ENCODE results near the gene ITGAL. TPM values are rescaled to one million over a fixed set of nuclear protein-coding genes. Genes with fewer than 3 reads are reported as not detected.

ITGAL gene
- total and polyA plus RNA-seq, 2 of the 13 experiments (the other 11 are each of a cell fraction or from before 2014, with no cell fraction given), result 0.86 to 1.2 TPM

DNA sequence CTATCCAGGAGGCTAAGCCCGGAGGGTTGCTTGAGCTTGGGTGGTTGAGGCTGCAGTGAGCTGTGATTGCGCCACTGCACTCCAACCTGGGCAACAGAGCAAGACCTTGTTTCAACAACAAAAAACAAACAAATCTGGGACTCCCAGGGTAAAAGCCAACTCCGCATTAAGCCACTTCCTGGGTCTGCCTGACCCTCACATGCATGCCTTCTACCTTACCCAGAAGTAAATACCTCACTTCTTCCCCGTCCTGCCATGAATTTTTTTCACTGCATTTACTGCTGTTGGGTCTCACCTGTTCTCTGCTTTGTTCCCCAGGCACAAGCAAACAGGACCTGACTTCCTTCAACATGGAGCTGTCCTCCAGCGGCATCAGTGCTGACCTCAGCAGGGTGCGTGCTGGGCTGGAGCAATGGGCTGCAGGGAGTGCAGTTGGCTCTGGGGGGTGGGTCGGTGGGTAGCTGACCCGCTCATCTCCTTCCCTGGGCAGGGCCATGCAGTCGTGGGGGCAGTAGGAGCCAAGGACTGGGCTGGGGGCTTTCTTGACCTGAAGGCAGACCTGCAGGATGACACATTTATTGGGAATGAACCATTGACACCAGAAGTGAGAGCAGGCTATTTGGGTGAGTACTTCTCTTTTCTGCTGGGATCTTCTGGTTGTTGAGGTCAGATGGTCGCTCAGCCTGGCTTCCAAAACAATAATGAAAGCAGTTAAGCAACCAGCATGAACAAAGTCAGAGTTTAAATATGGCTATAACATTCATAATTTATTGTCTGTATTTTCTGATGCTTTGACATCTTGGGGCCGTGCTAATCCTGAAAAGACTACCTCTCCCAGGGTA is 16.4 kb downstream of the ITGAL start (continued):
- peak; percentile 62; the same call in 1 of the 2 replicates for TF ChIP-seq ZMYM4 (CRISPR knock-in tag; IDR thresholded peaks at IDR 0.05)
- TF ChIP-seq PLRG1 (conservative IDR thresholded peaks at IDR 0.05), result no peak
- no peak for TF ChIP-seq ARNT2 (CRISPR knock-in tag; IDR thresholded peaks at IDR 0.05; ENCODE audit: low read depth)
- TF ChIP-seq HES4 (CRISPR knock-in tag; IDR thresholded peaks at IDR 0.05; ENCODE audit: borderline replicate concordance), result no peak
- TF ChIP-seq, protein P1, sequence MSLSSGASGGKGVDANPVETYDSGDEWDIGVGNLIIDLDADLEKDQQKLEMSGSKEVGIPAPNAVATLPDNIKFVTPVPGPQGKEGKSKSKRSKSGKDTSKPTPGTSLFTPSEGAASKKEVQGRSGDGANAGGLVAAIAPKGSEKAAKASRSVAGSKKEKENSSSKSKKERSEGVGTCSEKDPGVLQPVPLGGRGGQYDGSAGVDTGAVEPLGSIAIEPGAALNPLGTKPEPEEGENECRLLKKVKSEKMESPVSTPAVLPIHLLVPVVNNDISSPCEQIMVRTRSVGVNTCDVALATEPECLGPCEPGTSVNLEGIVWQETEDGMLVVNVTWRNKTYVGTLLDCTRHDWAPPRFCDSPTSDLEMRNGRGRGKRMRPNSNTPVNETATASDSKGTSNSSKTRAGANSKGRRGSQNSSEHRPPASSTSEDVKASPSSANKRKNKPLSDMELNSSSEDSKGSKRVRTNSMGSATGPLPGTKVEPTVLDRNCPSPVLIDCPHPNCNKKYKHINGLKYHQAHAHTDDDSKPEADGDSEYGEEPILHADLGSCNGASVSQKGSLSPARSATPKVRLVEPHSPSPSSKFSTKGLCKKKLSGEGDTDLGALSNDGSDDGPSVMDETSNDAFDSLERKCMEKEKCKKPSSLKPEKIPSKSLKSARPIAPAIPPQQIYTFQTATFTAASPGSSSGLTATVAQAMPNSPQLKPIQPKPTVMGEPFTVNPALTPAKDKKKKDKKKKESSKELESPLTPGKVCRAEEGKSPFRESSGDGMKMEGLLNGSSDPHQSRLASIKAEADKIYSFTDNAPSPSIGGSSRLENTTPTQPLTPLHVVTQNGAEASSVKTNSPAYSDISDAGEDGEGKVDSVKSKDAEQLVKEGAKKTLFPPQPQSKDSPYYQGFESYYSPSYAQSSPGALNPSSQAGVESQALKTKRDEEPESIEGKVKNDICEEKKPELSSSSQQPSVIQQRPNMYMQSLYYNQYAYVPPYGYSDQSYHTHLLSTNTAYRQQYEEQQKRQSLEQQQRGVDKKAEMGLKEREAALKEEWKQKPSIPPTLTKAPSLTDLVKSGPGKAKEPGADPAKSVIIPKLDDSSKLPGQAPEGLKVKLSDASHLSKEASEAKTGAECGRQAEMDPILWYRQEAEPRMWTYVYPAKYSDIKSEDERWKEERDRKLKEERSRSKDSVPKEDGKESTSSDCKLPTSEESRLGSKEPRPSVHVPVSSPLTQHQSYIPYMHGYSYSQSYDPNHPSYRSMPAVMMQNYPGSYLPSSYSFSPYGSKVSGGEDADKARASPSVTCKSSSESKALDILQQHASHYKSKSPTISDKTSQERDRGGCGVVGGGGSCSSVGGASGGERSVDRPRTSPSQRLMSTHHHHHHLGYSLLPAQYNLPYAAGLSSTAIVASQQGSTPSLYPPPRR (CRISPR knock-in tag; IDR thresholded peaks at IDR 0.05; ENCODE audit: borderline replicate concordance), result no peak; the same call in 1 of the 2 replicates
- TF ChIP-seq NPAS2 (CRISPR knock-in tag; IDR thresholded peaks at IDR 0.05; ENCODE audit: borderline replicate concordance), result no peak
- TF ChIP-seq, protein P2, sequence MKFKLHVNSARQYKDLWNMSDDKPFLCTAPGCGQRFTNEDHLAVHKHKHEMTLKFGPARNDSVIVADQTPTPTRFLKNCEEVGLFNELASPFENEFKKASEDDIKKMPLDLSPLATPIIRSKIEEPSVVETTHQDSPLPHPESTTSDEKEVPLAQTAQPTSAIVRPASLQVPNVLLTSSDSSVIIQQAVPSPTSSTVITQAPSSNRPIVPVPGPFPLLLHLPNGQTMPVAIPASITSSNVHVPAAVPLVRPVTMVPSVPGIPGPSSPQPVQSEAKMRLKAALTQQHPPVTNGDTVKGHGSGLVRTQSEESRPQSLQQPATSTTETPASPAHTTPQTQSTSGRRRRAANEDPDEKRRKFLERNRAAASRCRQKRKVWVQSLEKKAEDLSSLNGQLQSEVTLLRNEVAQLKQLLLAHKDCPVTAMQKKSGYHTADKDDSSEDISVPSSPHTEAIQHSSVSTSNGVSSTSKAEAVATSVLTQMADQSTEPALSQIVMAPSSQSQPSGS (CRISPR knock-in tag; IDR thresholded peaks at IDR 0.05), result peak; percentile 71; the same call in 1 of the 2 replicates
- peak; percentile 86 for TF ChIP-seq ZNF264 (CRISPR knock-in tag; IDR thresholded peaks at IDR 0.05)
- TF ChIP-seq POGZ (CRISPR knock-in tag; IDR thresholded peaks at IDR 0.05), result peak; percentile 84
- no peak for TF ChIP-seq NCOA5 (CRISPR knock-in tag; IDR thresholded peaks at IDR 0.05)
- TF ChIP-seq ZFP36 (IDR thresholded peaks at IDR 0.05; ENCODE audit: borderline replicate concordance, low read depth, low read length, partially characterized antibody), result no peak
- TF ChIP-seq TP53 (CRISPR knock-in tag; conservative IDR thresholded peaks at IDR 0.05), result no peak
- TF ChIP-seq ZNF766 (CRISPR knock-in tag; IDR thresholded peaks at IDR 0.05; ENCODE audit: borderline replicate concordance), result peak; percentile 88; the same call in 1 of the 2 replicates
- TF ChIP-seq SIN3B (IDR thresholded peaks at IDR 0.05; ENCODE audit: low read length), result no peak
- no peak for TF ChIP-seq MED8 (CRISPR knock-in tag; IDR thresholded peaks at IDR 0.05; ENCODE audit: insufficient replicate concordance)
- TF ChIP-seq WIZ (CRISPR knock-in tag; IDR thresholded peaks at IDR 0.05), result 0 out of 2 replicates have a peak, but pooled peaks have one; percentile 34
- TF ChIP-seq, protein P3, sequence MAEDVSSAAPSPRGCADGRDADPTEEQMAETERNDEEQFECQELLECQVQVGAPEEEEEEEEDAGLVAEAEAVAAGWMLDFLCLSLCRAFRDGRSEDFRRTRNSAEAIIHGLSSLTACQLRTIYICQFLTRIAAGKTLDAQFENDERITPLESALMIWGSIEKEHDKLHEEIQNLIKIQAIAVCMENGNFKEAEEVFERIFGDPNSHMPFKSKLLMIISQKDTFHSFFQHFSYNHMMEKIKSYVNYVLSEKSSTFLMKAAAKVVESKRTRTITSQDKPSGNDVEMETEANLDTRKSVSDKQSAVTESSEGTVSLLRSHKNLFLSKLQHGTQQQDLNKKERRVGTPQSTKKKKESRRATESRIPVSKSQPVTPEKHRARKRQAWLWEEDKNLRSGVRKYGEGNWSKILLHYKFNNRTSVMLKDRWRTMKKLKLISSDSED (CRISPR knock-in tag; IDR thresholded peaks at IDR 0.05), result no peak
- TF ChIP-seq ZNF101 (CRISPR knock-in tag; IDR thresholded peaks at IDR 0.05; ENCODE audit: borderline replicate concordance, low read depth), result no peak
- TF ChIP-seq RBFOX2 (IDR thresholded peaks at IDR 0.05; ENCODE audit: low read depth, low read length), result no peak
- TF ChIP-seq DR1 (CRISPR knock-in tag; IDR thresholded peaks at IDR 0.05), result no peak
- TF ChIP-seq KDM3A (CRISPR knock-in tag; IDR thresholded peaks at IDR 0.05; ENCODE audit: low read depth), result 0 out of 2 replicates have a peak, but pooled peaks have one; percentile 15
- peak; percentile 55; the same call in 1 of the 2 replicates for TF ChIP-seq HNF4G (IDR thresholded peaks at IDR 0.05; ENCODE audit: borderline replicate concordance, low read depth, low read length)
- no peak; the same call in 1 of the 2 replicates for TF ChIP-seq HNF4G (CRISPR knock-in tag; IDR thresholded peaks at IDR 0.05; ENCODE audit: borderline replicate concordance, low read depth)
